HepG2 (cell line): Measurements from ENCODE around the gene FXYD5. TPM values are rescaled to one million over a fixed set of nuclear protein-coding genes. Genes with fewer than 3 reads are reported as not detected.

Experiments used
- CEBPZ ChIP-seq: IDR thresholded peaks from 2 replicates; pipeline ENCODE4 v1.6.1; 2012; ENCODE audit warnings: low read length, improper control_type of control experiment
- ETV6 ChIP-seq: sonication (generic); formaldehyde crosslinking; conservative IDR thresholded peaks from 2 replicates; pipeline ENCODE4 v1.4.0; 2020; ENCODE audit warnings: missing genetic modification reagents
- JUND ChIP-seq: sonication (generic); formaldehyde crosslinking; IDR thresholded peaks from 2 replicates; pipeline ENCODE4 v1.8.0; 2022; ENCODE audit warnings: mild to moderate bottlenecking, missing genetic modification reagents
- PATZ1 ChIP-seq: sonication (generic); formaldehyde crosslinking; IDR thresholded peaks from 2 replicates; pipeline ENCODE4 v1.4.0; 2020; ENCODE audit warnings: missing genetic modification reagents
- SMAD9 ChIP-seq: sonication (generic); formaldehyde crosslinking; IDR thresholded peaks from 2 replicates; pipeline ENCODE4 v1.5.1; 2020; ENCODE audit warnings: mild to moderate bottlenecking, missing genetic modification reagents
- ZNF180 ChIP-seq: sonication (generic); formaldehyde crosslinking; IDR thresholded peaks from 2 replicates; pipeline ENCODE4 v1.4.0; 2020; ENCODE audit warnings: low read depth, missing genetic modification reagents, borderline replicate concordance
- polyA plus RNA-seq, 8 experiments: library from polyadenylated mRNA; depleted of rRNA in 3 of 8; stranded (reverse) in 7 of 8; unstranded in 1 of 8; fragments of >200 nt; fragmentation: Illumina TruSeq in 4 of 8; extraction: Trizol in 4 of 8; gene quantifications; 2 replicates each; pipeline versions ENCODE4 v1.2.1 to v1.2.3, GENCODE V29; 2011 to 2016; ENCODE audit warnings: low read depth in 4 of 8, missing spikeins in 1 of 8, mixed read lengths in 1 of 8; ENCODE audit not compliant: insufficient read depth in 1 of 8
- total RNA-seq, 5 experiments: library from RNA; depleted of rRNA; stranded (reverse); fragments of >200 nt; fragmentation: Illumina TruSeq; extraction: Trizol; gene quantifications; 2 replicates each; pipeline ENCODE4 v1.2.3, GENCODE V29; 2016; ENCODE audit warnings: low read depth in 1 of 5
- TF ChIP-seq, protein P1 (sequence below): sonication (generic); formaldehyde crosslinking; IDR thresholded peaks from 2 replicates; pipeline ENCODE4 v1.4.0; 2020; ENCODE audit warnings: missing genetic modification reagents
- TF ChIP-seq, protein P2 (sequence below): sonication (generic); formaldehyde crosslinking; IDR thresholded peaks from 2 replicates; pipeline ENCODE4 v1.4.0; 2020; ENCODE audit warnings: missing genetic modification reagents

The FXYD5 gene
- total and polyA plus RNA-seq, 2 of the 13 experiments (the other 11 are each of a cell fraction or from before 2014, with no cell fraction given), result 0.65 TPM; not detected in 1

- TF ChIP-seq, protein P1, sequence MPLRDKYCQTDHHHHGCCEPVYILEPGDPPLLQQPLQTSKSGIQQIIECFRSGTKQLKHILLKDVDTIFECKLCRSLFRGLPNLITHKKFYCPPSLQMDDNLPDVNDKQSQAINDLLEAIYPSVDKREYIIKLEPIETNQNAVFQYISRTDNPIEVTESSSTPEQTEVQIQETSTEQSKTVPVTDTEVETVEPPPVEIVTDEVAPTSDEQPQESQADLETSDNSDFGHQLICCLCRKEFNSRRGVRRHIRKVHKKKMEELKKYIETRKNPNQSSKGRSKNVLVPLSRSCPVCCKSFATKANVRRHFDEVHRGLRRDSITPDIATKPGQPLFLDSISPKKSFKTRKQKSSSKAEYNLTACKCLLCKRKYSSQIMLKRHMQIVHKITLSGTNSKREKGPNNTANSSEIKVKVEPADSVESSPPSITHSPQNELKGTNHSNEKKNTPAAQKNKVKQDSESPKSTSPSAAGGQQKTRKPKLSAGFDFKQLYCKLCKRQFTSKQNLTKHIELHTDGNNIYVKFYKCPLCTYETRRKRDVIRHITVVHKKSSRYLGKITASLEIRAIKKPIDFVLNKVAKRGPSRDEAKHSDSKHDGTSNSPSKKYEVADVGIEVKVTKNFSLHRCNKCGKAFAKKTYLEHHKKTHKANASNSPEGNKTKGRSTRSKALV (CRISPR knock-in tag), result no peak
- TF ChIP-seq PATZ1, result no peak
- no peak for TF ChIP-seq CEBPZ
- TF ChIP-seq SMAD9, result no peak
- TF ChIP-seq ETV6 (CRISPR knock-in tag), result no peak
- no peak for TF ChIP-seq JUND
- no peak for TF ChIP-seq ZNF180 (CRISPR knock-in tag)
- TF ChIP-seq, protein P2, sequence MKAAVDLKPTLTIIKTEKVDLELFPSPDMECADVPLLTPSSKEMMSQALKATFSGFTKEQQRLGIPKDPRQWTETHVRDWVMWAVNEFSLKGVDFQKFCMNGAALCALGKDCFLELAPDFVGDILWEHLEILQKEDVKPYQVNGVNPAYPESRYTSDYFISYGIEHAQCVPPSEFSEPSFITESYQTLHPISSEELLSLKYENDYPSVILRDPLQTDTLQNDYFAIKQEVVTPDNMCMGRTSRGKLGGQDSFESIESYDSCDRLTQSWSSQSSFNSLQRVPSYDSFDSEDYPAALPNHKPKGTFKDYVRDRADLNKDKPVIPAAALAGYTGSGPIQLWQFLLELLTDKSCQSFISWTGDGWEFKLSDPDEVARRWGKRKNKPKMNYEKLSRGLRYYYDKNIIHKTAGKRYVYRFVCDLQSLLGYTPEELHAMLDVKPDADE (CRISPR knock-in tag), result no peak
These were observed 12.9 kb downstream of the FXYD5 start (continued) for GRCh38 chr19:35167251-35168119.
